ENCODE data around the gene IMPDH1.

- no peak for TF ChIP-seq CTCF (IDR thresholded peaks at IDR 0.05; ENCODE audit: low read depth, low read length)
- no peak for TF ChIP-seq EZH2phosphoT487 (IDR thresholded peaks at IDR 0.05; ENCODE audit: low read depth)
These were observed 34.2 kb upstream of the IMPDH1 start for GRCh38 chr7:128443831-128444600.
